B cell (primary cell): ENCODE data around the gene MRPL54. TPM values are rescaled to one million over a fixed set of nuclear protein-coding genes. Genes with fewer than 3 reads are reported as not detected.

ENCODE experiments used
- ATAC-seq: fragments of 200-7000 bp; cut with Tn5 transposase; one replicate; pipeline ENCODE4 v1.10.0; 2021; ENCODE audit warnings: low read depth, mild to moderate bottlenecking, moderate number of reproducible peaks, moderate library complexity
- CTCF ChIA-PET: fragments of 350-600 bp; sonication (Branson Sonifier 250); formaldehyde crosslinking; loops from one replicate; lab custom pipeline; 2021; ENCODE audit warnings: antibody characterized with exemption, inconsistent platforms; lab: Charles Lee
- POLR2A ChIA-PET: fragments of 350-600 bp; sonication (Branson Sonifier 250); formaldehyde crosslinking; loops from one replicate; lab custom pipeline; 2021; ENCODE audit warnings: antibody characterized with exemption; lab: Charles Lee
- DNase-seq: peaks from one replicate; pipeline ENCODE4 v3.0.0; 2013
- H2AFZ ChIP-seq: 2 replicates; pipeline ENCODE4 v1.6.1; 2012; ENCODE audit warnings: mild to moderate bottlenecking, low read depth, low read length; ENCODE audit not compliant: insufficient read depth, poor library complexity, severe bottlenecking
- H3K27ac ChIP-seq, 2 donors: 1 replicate in 1 of 2; 2 replicates in 1 of 2; pipeline ENCODE4 v1.5.1; 2012 to 2013; ENCODE audit warnings: low read length in 2 of 2, mild to moderate bottlenecking in 2 of 2, moderate library complexity in 1 of 2
- H3K27me3 ChIP-seq, 4 experiments: fragments of 200-600 bp in 1 of 4; sonication (generic) in 1 of 4; replicated peaks in 1 of 4; 1 replicate in 2 of 4; 2 replicates in 2 of 4; pipeline versions ENCODE4 v1.6.1 to v1.7.0; 2013 to 2016; ENCODE audit warnings: low read length in 3 of 4, mild to moderate bottlenecking in 2 of 4, mixed read lengths in 1 of 4, moderate library complexity in 1 of 4; ENCODE audit not compliant: insufficient read depth in 4 of 4, control insufficient read depth in 3 of 4; ENCODE audit errors: control extremely low read depth in 1 of 4
- H3K36me3 ChIP-seq, 2 experiments: replicated peaks in 1 of 2; 1 replicate in 1 of 2; 2 replicates in 1 of 2; pipeline versions ENCODE4 v1.6.1 to v1.7.1; 2013; ENCODE audit warnings: low read length in 1 of 2; ENCODE audit not compliant: insufficient read depth in 2 of 2, control insufficient read depth in 1 of 2; ENCODE audit errors: control extremely low read depth in 1 of 2, extremely low read depth in 1 of 2
- H3K4me1 ChIP-seq, 2 donors: fragments of 200-600 bp in 1 of 2; sonication (generic) in 1 of 2; 1 replicate in 1 of 2; 2 replicates in 1 of 2; pipeline versions ENCODE4 v1.5.1 to v1.6.1; 2013 to 2017; ENCODE audit warnings: low read length in 2 of 2; ENCODE audit not compliant: control insufficient read depth in 2 of 2, insufficient read depth in 2 of 2
- H3K4me2 ChIP-seq: replicated peaks from 2 replicates; pipeline ENCODE3; 2012; ENCODE audit warnings: mild to moderate bottlenecking, low read depth, low read length; ENCODE audit not compliant: poor library complexity, severe bottlenecking
- H3K4me3 ChIP-seq, 5 experiments: fragments of 200-600 bp in 1 of 5; sonication (generic) in 1 of 5; 1 replicate in 3 of 5; 2 replicates in 2 of 5; pipeline versions ENCODE4 v1.5.1 to v1.7.0; 2011 to 2016; ENCODE audit warnings: low read length in 4 of 5, mild to moderate bottlenecking in 4 of 5, low read depth in 2 of 5, control low read depth in 1 of 5, moderate library complexity in 1 of 5; ENCODE audit not compliant: insufficient read depth in 1 of 5; ENCODE audit errors: control extremely low read depth in 1 of 5, extremely low read depth in 1 of 5
- H3K79me2 ChIP-seq: fragments of 200-600 bp; sonication (generic); one replicate; pipeline ENCODE4 v1.6.0; 2016; ENCODE audit warnings: low read length; ENCODE audit not compliant: control insufficient read depth, insufficient read depth
- H3K9ac ChIP-seq: fragments of 200-600 bp; sonication (generic); 2 replicates; pipeline ENCODE4 v1.6.1; 2017; ENCODE audit warnings: mild to moderate bottlenecking, low read length, moderate library complexity
- H3K9me3 ChIP-seq, 3 donors: one replicate each; pipeline versions ENCODE4 v1.6.1 to v1.7.1; 2013; ENCODE audit warnings: low read length in 2 of 3; ENCODE audit not compliant: control insufficient read depth in 2 of 3, insufficient read depth in 1 of 3; ENCODE audit errors: control extremely low read depth in 1 of 3
- H4K20me1 ChIP-seq: 2 replicates; pipeline ENCODE4 v1.6.0; 2012; ENCODE audit warnings: mild to moderate bottlenecking, low read length; ENCODE audit not compliant: insufficient read depth, control insufficient read depth, poor library complexity, severe bottlenecking
- H3K27ac Mint-ChIP-seq: one replicate; pipeline ENCODE4 v1.8.0; 2021; ENCODE audit warnings: mixed read lengths
- H3K27me3 Mint-ChIP-seq: one replicate; pipeline ENCODE4 v1.8.0; 2021; ENCODE audit warnings: mixed read lengths
- H3K4me1 Mint-ChIP-seq: one replicate; pipeline ENCODE4 v1.8.0; 2021; ENCODE audit warnings: mixed read lengths
- H3K4me3 Mint-ChIP-seq: one replicate; pipeline ENCODE4 v1.8.0; 2021; ENCODE audit warnings: mixed read lengths
- H3K9me3 Mint-ChIP-seq: one replicate; pipeline ENCODE4 v1.8.0; 2022; ENCODE audit warnings: mixed read lengths; ENCODE audit not compliant: insufficient read depth
- EZH2 ChIP-seq: IDR thresholded peaks from 2 replicates; pipeline ENCODE4 v1.6.1; 2012; ENCODE audit warnings: borderline replicate concordance, low read depth, mild to moderate bottlenecking, moderate library complexity, low read length; ENCODE audit not compliant: insufficient read depth, poor library complexity, severe bottlenecking
- WGBS: methylation state at CpG from one replicate; pipeline ENCODE4 v1.1.5; 2013; ENCODE audit warnings: missing lambda C conversion rate; ENCODE audit not compliant: insufficient coverage; 5-methylcytosine and 5-hydroxymethylcytosine counted together
- intact Hi-C: fragments of 100-400 bp; cut with micrococcal nuclease; formaldehyde crosslinking; loops from one replicate; pipeline ENCODE4 v1.10.0; 2022
- polyA plus RNA-seq: library from polyadenylated mRNA; depleted of rRNA; stranded (reverse); fragments of >200 nt; gene quantifications from 2 replicates; pipeline ENCODE4 v1.2.3, GENCODE V29; 2012
- total RNA-seq, 2 donors: library from RNA; stranded (reverse); fragments of 120-200 nt in 1 of 2; gene quantifications; 1 replicate in 1 of 2; 2 replicates in 1 of 2; pipeline versions ENCODE4 v1.2.3 to v1.2.4, GENCODE V29; 2013 to 2022
- TF ChIP-seq, protein P1 (sequence below): fragments of 200-600 bp; IDR thresholded peaks from one replicate; pipeline ENCODE4 v1.8.0; 2022; ENCODE audit warnings: antibody characterized with exemption, mild to moderate bottlenecking

Gene MRPL54
- total and polyA plus RNA-seq, 2 donors (not counting 1 experiment from before 2014, with no cell fraction given), result 54.3 to 75.1 TPM

DNA sequence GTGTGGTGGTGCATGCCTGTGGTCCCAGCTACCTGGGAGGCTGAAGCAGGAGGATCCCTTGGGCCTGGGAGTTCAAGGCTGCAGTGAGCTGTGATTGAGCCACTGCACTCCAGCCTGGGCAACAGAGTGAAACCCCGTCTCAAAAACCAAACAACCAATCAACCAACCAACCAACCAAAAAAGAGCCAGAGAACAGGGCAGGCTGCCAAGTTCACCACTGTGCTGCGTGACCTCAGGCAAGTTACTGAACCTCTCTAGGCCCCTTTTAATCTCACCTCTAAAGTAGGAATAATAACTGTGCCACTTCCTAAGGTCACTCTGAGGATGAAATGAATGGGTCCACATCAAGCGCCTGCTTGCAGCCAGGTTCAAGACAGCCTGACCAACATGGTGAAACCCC, 37.4 kb upstream of the MRPL54 start:
- no peak overlapping the region for H2AFZ ChIP-seq
- H3K4me3 ChIP-seq, result no peak overlapping the region
- TF ChIP-seq, protein P1, sequence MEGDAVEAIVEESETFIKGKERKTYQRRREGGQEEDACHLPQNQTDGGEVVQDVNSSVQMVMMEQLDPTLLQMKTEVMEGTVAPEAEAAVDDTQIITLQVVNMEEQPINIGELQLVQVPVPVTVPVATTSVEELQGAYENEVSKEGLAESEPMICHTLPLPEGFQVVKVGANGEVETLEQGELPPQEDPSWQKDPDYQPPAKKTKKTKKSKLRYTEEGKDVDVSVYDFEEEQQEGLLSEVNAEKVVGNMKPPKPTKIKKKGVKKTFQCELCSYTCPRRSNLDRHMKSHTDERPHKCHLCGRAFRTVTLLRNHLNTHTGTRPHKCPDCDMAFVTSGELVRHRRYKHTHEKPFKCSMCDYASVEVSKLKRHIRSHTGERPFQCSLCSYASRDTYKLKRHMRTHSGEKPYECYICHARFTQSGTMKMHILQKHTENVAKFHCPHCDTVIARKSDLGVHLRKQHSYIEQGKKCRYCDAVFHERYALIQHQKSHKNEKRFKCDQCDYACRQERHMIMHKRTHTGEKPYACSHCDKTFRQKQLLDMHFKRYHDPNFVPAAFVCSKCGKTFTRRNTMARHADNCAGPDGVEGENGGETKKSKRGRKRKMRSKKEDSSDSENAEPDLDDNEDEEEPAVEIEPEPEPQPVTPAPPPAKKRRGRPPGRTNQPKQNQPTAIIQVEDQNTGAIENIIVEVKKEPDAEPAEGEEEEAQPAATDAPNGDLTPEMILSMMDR, result no peak
- no peak for TF ChIP-seq EZH2
- POLR2A ChIA-PET, result interaction anchor here (0.7 kb wide), 1 partner anchor 19 kb away, joined by 5 read pairs; no protein-coding TSS in a partner anchor
- no peak overlapping the region for H3K9ac ChIP-seq
- no peak for DNase-seq
- no peak overlapping the region for H3K4me2 ChIP-seq
- H3K4me1 Mint-ChIP-seq, result peaks cover 8% of the 10 kb centered on the region
- H3K79me2 ChIP-seq, result no peaks in the 10 kb centered on the region
- intact Hi-C loops, result no loop called here
- 40% methylated on average over 1 of the region's 3 CpGs for WGBS
- H3K27ac Mint-ChIP-seq, result no peak overlapping the region
- H3K36me3 ChIP-seq, result no peaks in the 10 kb centered on the region
- H3K9me3 Mint-ChIP-seq, result no peaks in the 10 kb centered on the region
- no peak overlapping the region for H3K27ac ChIP-seq
- CTCF ChIA-PET, result interaction anchor here (0.7 kb wide), 1 partner anchor 21 kb away, joined by 3 read pairs; no protein-coding TSS in a partner anchor
- peaks cover 15% of the 10 kb centered on the region for H3K27me3 Mint-ChIP-seq
- H4K20me1 ChIP-seq, result no peaks in the 10 kb centered on the region
- no peak overlapping the region for H3K4me3 Mint-ChIP-seq
- no peak for ATAC-seq
- H3K9me3 ChIP-seq, result peaks cover 0 to 12% (median 0%) of the 10 kb centered on the region in 3 donors
- H3K4me1 ChIP-seq, result peaks cover 16 to 20% of the 10 kb centered on the region in 2 donors
- H3K27me3 ChIP-seq, result peaks cover 0 to 32% (median 18%) of the 10 kb centered on the region in 4 experiments

- CTCF ChIA-PET, result interaction anchor here (0.7 kb wide), 1 partner anchor 22 kb away, joined by 3 read pairs; no protein-coding TSS in a partner anchor
Measured at GRCh38 chr19:3725640-3726310, 36.7 kb upstream of the MRPL54 start.

More at GRCh38 chr19:3725640-3726310, 36.7 kb upstream of the MRPL54 start:
- Histone ChIP-seq H4K20me1 (no peaks in the 10 kb centered on the region), H3K4me2 (no peak overlapping the region), H3K4me3 (no peak overlapping the region), H3K9me3 (peaks cover 0 to 12% (median 0%) of the 10 kb centered on the region in 3 donors), H2AFZ (no peak overlapping the region), H3K27ac (no peak overlapping the region), H3K9ac (no peak overlapping the region), H3K27me3 (peaks cover 0 to 26% (median 12%) of the 10 kb centered on the region in 4 experiments), H3K79me2 (no peaks in the 10 kb centered on the region), H3K4me1 (peaks cover 15 to 16% of the 10 kb centered on the region in 2 donors), H3K36me3 (no peaks in the 10 kb centered on the region)
- peaks cover 13% of the 10 kb centered on the region for H3K27me3 Mint-ChIP-seq
- intact Hi-C loops, result no loop called here
- no peak overlapping the region for H3K4me3 Mint-ChIP-seq
- DNase-seq (no peak), ATAC-seq (no peak)
- H3K4me1 Mint-ChIP-seq, result peaks cover 8% of the 10 kb centered on the region
- 37% methylated on average over 10 of the region's 14 CpGs for WGBS
- TF ChIP-seq, protein P1, result no peak
- TF ChIP-seq EZH2, result no peak
- POLR2A ChIA-PET, result interaction anchor here (0.7 kb wide), 1 partner anchor 20 kb away, joined by 5 read pairs; no protein-coding TSS in a partner anchor
- H3K27ac Mint-ChIP-seq, result no peak overlapping the region
- no peaks in the 10 kb centered on the region for H3K9me3 Mint-ChIP-seq
